Adrenal gland (tissue), 12 donors: ENCODE measurements around the gene HES6. TPM values are rescaled to one million over a fixed set of nuclear protein-coding genes. Genes with fewer than 3 reads are reported as not detected.

Experiments
- DNase-seq, 7 donors: peaks; one replicate each; pipeline ENCODE4 v3.0.0-alpha.2; 2019 to 2020
- H3K27ac ChIP-seq, 5 donors: fragments of 200-600 bp; sonication (generic) in 4 of 5; 1 replicate in 3 of 5; 2 replicates in 2 of 5; pipeline versions ENCODE4 v1.5.1 to v1.8.0; 2016 to 2020; ENCODE audit warnings: mild to moderate bottlenecking in 1 of 5
- H3K27me3 ChIP-seq: fragments of 200-600 bp; 2 replicates; pipeline ENCODE4 v1.8.0; 2021
- H3K36me3 ChIP-seq, 2 donors: fragments of 200-600 bp; replicated peaks in 1 of 2; 1 replicate in 1 of 2; 2 replicates in 1 of 2; pipeline versions ENCODE4 v1.5.1 to v1.8.0; 2018 to 2022
- H3K4me1 ChIP-seq, 2 donors: fragments of 200-600 bp; replicated peaks in 1 of 2; 1 replicate in 1 of 2; 2 replicates in 1 of 2; pipeline versions ENCODE4 v1.5.1 to v1.8.0; 2018 to 2021
- H3K4me3 ChIP-seq, 4 donors: fragments of 200-600 bp; sonication (generic) in 3 of 4; one replicate each; pipeline ENCODE4 v1.5.1; 2016 to 2018
- H3K9me3 ChIP-seq, 3 donors: fragments of 200-600 bp; sonication (generic) in 1 of 3; replicated peaks in 1 of 3; 1 replicate in 2 of 3; 2 replicates in 1 of 3; pipeline versions ENCODE4 v1.5.1 to v1.8.0; 2016 to 2021
- CTCF ChIP-seq, 6 experiments: fragments of 450-650 bp in 4 of 6; fragments of 200-600 bp in 2 of 6; sonication (generic) in 1 of 6; IDR thresholded peaks; 1 replicate in 5 of 6; 2 replicates in 1 of 6; pipeline versions ENCODE4 v1.5.1 to v1.8.0; 2016 to 2021; ENCODE audit warnings: antibody characterized with exemption in 6 of 6, mild to moderate bottlenecking in 2 of 6, moderate library complexity in 1 of 6
- POLR2A ChIP-seq, 2 donors: fragments of 450-650 bp; IDR thresholded peaks; one replicate each; pipeline ENCODE4 v1.6.1; 2017; ENCODE audit warnings: antibody characterized with exemption in 2 of 2, mild to moderate bottlenecking in 2 of 2, moderate library complexity in 1 of 2
- WGBS, 4 donors: extraction: QIAGEN DNeasy Blood & Tissue Kit in 2 of 4; methylation state at CpG; one replicate each; pipeline versions ENCODE4 v1.1.5 to v1.1.7; 2013 to 2017; 5-methylcytosine and 5-hydroxymethylcytosine counted together
- intact Hi-C, 2 donors: fragments of 100-400 bp; cut with DNase I; formaldehyde crosslinking; loops; one replicate each; pipeline versions ENCODE4 v1.14.1 to v1.15.0; 2022 to 2023
- polyA plus RNA-seq, 3 donors: library from polyadenylated mRNA; stranded (reverse); fragments of 200-250 nt in 2 of 3; fragments of 350-450 nt in 1 of 3; fragmentation: Illumina TruSeq in 1 of 3; extraction: RNeasy Lipid Tissue Mini Kit (QIAGEN cat#74804) in 1 of 3; gene quantifications; one replicate each; pipeline ENCODE4 v1.2.3, GENCODE V29; 2013 to 2014
- total RNA-seq, 9 donors: library from RNA; depleted of rRNA in 4 of 9; stranded (reverse); fragments of >200 nt in 4 of 9; fragments of 120-200 nt in 1 of 9; fragmentation: NEBNext Ultra II Directional in 1 of 9; extraction: Animal tissue kit (Norgen Biotek cat#: 25700) in 1 of 9; gene quantifications; one replicate each; pipeline versions ENCODE4 v1.1.0 to v1.2.4, GENCODE V29; 2013 to 2023
- donor health status: healthy with polysubstance abuse.
- donor health status: Bipolar disorder and iron deficiency.
- donor health status: DM: yes; HTN: yes; CAD: no.
- donor health status: DM: no; HTN: no; CAD: no.
- donor health status: DM: no; HTN: no; CAD: no.
- donor health status: DM: yes; HTN: yes; CAD: no.

The HES6 gene
- total and polyA plus RNA-seq, 12 donors = 4.3 to 21.6 (median 11.0) TPM

- Histone ChIP-seq H3K4me3 (no peak overlapping the region), H3K4me1 (peaks cover 0 to 12% of the 10 kb centered on the region in 2 donors), H3K27me3 (no peaks in the 10 kb centered on the region), H3K36me3 (peaks cover 0 to 21% of the 10 kb centered on the region in 2 donors), H3K27ac (no peak overlapping the region), H3K9me3 (no peaks in the 10 kb centered on the region)
- DNase-seq = peak in 1 of 7 donors; percentile 31
- intact Hi-C loops = loop anchor here in 1 of 2 donors (5.0 kb wide), 1 partner anchor 404 kb away; the partner anchor contains the start of gene RAMP1
- WGBS, 4 donors = 71 to 76% (median 72%) methylated on average over 5 to 18 of the region's 18 CpGs
- TF ChIP-seq POLR2A (IDR thresholded peaks at IDR 0.05) (no peak), CTCF (IDR thresholded peaks at IDR 0.05) (no peak)
These were observed 21.0 kb upstream of the HES6 start for GRCh38 chr2:238260883-238261282.

GRCh38 chr2:238259061-238260020, 19.5 kb upstream of the HES6 start:
- WGBS, 4 donors = 83 to 94% (median 89%) methylated on average over 16 to 21 of the region's 21 CpGs
- TF ChIP-seq POLR2A (IDR thresholded peaks at IDR 0.05) (no peak), CTCF (IDR thresholded peaks at IDR 0.05) (no peak)
- H3K27me3 ChIP-seq = no peaks in the 10 kb centered on the region
- no peak for DNase-seq
- H3K9me3 ChIP-seq = no peaks in the 10 kb centered on the region
- H3K36me3 ChIP-seq = peaks cover 0 to 22% of the 10 kb centered on the region in 2 donors
- no peak overlapping the region for H3K4me3 ChIP-seq
- H3K4me1 ChIP-seq = peaks cover 0 to 12% of the 10 kb centered on the region in 2 donors
- intact Hi-C loops = loop anchor here (5.0 to 10.0 kb wide), 2 partner anchors 402 to 405 kb away; partner anchors contain the start of gene RAMP1 (in 2 of the 2)
- H3K27ac ChIP-seq = no peak overlapping the region

GRCh38 chr2:238257786-238258700, 18.2 kb upstream of the HES6 start:
- intact Hi-C loops = loop anchor here in 1 of 2 donors (10.0 kb wide), 1 partner anchor 403 kb away; the partner anchor contains the start of gene RAMP1
- H3K4me3 ChIP-seq = no peak overlapping the region
- no peaks in the 10 kb centered on the region for H3K9me3 ChIP-seq
- H3K4me1 ChIP-seq = peaks cover 0 to under 1% of the 10 kb centered on the region in 2 donors
- TF ChIP-seq POLR2A (IDR thresholded peaks at IDR 0.05) (no peak), CTCF (IDR thresholded peaks at IDR 0.05) (no peak)
- DNase-seq = no peak
- H3K27me3 ChIP-seq = no peaks in the 10 kb centered on the region
- H3K27ac ChIP-seq = no peak overlapping the region
- peaks cover 0 to 28% of the 10 kb centered on the region in 2 donors for H3K36me3 ChIP-seq
- 83 to 90% (median 88%) methylated on average over 13 to 15 of the region's 15 CpGs for WGBS, 4 donors
